ENCODE measurements around the gene RAB44.
"Not testable (repeated sequence)": the region's sequence is repeated elsewhere in the genome, so short reads cannot be mapped to it uniquely, and the experiment has no call there.

RAB44 gene

DNA sequence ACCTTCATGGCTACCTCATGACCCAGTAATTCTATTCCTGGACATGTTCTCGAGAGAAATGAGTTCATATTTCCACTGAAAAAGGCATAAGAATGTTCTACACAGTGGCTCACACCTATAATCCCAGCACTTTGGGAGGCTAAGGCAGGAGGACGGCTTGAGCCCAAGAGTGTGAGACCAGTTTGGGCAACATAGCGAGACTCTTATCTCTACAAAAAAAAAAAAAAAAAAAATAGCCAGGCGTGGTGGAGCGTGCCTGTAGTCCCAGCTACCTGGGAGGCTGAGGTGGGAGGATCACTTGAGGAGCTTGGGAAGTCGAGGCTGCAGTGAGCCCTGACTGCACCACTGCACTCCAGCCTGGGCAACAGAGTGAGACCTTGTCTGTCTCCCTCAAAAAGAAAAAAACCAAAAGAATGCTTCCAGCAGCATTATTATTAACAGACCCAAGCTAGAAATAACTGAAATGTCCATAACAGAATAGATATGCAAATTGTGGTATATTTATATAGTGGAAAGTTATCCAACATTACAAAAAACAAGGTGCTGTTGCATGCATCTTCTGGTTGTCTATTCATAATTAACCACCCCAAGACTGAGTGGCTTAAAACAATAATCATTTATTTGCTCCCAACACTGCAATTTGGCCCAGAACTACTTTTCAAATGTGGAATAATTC lies 9.4 kb upstream of the RAB44 start:
- DNase-seq = no peak

DNA sequence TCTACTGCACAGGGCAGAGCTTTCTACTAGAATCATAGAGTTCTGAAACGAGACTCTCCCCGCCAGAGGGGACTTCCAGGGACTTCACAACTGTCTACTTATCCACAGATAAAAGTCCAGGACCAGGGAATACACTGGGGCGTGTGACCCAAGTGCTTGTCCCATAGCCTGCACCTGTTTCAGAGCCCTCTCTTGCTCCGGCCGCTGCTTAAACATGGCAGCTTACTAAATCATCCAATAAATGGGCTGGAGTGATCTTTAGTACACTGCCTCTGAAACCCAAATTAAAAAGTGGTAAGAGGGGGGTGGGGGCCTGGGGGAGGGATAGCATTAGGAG lies 8.9 kb upstream of the RAB44 start:
- DNase-seq = no peak

DNA sequence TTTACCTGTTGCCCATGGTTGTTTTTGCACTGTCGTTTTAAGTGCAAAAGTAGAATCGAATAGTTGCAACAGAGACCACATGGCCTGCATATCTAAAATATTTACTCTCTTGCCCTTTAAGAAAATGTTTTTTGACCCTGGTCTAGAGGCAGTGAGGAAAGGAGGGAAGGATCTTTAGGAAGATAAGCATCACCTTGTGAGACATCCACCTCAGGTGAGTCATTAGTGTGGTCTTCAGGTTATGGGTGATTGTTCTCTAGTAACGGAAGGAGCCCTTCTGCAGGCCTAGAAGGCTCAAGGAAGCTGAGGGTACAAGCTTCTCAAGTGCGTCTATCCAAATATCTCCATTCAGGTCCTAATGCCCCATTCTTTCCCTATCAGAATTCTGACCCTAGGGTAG lies 6.6 kb upstream of the RAB44 start:
- no peak for DNase-seq

DNA sequence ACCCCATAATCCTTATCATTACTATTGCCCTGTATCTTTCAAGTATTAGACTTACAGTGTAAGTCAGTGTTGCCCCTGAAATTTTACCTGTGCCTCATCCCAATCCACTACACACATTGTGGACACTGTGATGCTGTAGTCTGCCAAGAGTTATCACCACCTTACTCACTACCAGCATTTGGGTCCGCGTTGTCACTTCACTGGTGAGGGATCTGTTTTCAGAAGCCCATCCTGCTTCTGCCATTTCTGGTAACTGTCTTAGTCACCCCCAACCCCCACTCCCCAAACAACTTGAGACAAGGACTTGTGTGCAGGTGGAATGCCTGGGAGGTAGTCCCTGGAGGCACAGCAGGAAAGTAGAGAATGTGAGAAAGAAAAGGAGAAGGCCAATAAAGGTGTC lies 6.0 kb upstream of the RAB44 start:
- DNase-seq = no peak

DNA sequence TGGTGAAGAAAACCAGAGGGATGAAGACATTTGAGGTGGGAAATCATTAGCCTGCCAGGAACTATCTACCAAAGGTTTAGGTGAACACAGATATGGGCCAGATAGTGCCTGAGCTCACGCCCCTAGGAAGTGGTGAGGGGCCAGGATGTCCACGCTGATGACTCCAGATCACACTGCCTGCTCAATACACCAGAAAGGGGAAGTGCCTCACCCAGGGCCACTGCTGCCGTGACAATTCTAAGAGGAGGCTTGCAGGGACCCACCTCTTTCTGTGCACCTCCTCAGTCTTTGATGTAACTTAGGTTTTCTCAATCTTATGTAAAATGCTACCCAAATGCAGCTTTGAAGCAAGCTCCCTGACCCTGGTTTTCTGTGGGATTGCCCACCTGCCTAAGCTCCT lies 5.4 kb upstream of the RAB44 start:
- DNase-seq = peak; percentile 15

DNA sequence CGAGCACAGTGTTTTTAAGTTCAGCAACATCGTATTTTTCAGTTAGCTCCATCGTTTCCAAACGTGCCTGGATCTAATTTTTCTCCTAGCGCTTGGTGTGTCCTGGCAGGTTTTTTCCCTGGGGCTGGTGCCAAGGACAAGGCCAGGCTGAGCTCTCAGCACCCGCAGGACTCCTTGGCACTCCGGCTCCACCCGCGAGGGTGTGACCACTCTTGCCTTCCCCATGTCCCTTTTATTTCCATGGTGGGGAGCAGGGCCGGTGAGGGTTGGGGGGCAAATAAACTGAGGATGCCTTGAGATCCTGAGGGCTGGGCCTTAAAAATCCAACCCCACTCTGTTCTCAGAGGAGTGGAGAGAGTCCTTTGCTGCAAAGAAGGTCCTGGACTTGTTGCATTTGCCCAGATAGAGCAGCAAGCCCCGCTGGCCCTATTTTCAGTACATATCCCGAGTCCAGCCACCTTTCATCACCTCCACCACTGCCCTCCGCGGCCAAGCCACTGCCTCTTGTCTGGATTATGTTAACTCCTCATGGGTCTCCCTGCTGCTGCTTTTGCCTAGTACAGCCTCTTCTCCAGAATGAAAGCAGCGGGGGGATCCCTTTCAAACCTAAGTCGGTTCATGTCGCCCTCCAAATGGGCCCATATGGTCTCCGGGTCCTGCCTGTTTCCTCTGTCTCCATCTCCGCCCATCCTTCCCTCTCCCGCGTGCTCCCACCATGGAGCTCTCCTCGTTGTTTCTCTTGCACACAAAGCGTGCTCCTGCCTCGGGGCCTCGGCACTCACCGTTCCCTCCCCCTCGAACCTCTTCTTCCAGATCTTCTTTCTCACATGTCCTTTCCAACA lies 4.5 kb upstream of the RAB44 start:
- DNase-seq = no peak

DNA sequence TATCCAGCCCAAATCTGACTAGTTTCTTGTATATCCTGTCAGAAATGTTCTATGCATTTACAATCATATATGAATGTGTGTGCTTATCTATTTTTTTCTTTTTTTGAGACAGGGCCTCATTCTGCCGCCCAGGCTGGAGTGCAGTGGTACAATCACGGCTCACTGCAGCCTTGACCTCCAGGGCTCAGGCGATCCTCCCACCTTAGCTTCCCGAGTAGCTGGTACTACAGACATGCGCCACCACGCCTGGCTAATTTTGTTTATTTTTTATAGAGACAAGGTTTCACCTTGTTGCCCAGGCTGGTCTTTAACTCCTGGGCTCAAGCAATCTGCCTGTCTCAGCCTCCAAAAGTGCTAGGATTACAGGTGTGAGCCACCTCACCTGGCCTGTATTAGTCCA lies 3.0 kb upstream of the RAB44 start:
- DNase-seq = no peak

DNA sequence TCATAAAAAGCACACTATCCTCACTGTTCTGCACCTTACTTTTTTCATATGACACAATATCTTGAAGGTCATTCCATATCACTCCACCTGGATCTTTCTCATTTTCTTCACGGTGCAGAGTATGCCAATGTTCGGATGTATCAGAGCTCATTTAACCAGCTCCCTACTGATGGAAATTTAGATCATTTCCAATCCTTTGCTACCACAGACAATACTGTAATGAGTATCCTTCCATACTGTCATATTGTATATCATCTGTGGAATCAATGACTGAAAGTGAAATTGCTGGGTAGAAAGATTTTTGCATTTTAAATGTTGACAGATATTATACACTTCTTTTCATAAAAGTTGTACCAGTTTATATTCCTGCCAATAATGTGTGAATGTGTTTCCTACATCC lies 2.2 kb upstream of the RAB44 start:
- DNase-seq = no peak

DNA sequence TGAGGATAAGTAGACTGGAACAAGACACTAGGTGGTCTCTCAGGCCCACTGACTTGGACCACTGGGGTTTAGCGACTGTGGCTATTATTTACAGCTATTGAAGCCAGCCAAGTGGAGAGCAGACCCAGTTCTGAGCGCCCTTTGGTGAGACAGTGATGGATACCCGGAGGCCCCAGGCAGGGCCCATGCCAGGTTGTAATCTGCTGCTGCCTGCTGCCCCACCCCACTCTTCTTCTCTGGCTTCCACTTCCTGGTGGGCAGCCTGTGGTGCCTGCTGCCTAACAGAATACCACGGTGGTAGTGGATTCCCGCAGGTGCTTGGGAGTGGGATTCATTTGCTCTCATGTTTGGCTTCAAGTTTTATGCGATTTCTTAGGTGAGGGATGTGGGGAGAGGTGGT lies 570 bp downstream of the RAB44 start:
- no peak for DNase-seq

DNA sequence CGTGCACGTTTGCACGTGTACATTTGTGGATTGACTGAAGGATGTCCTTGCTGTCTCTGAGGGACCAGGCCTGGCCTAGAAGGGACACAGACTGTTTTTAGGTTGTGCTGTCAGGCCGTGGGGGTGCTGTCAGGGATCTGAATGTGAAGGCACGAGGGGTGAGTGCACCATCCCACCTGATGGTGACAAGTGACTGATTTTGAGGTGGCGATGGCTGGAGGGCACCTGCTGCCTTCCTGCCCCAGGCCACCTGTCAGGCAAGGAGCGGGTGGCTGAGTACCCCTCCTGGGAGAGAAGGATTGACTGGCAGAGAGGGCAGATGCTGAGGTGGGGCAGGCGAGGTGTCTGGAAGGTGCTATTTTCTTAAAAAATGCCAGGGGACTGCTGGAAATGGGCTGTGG lies 1.2 kb downstream of the RAB44 start:
- DNase-seq = no peak

DNA sequence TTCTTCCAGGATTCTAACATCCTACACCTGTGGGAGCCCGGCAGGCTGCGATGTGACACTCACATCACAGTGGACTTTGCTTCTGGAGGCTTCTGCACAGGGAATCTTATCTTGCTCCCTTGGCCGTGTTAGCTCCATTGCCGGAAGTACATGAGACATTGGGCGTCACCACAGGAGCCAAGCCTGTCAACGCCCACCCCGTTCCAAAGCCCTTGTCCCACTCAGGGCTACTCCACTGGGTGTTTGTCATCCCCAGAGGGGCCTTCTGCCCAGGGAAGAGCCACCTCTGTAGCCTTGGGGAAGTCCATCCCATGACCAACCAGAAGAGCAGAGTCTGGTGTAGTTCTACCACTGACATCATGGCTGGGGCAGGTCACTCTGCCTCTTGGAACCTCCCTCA lies 1.7 kb downstream of the RAB44 start:
- no peak for DNase-seq

DNA sequence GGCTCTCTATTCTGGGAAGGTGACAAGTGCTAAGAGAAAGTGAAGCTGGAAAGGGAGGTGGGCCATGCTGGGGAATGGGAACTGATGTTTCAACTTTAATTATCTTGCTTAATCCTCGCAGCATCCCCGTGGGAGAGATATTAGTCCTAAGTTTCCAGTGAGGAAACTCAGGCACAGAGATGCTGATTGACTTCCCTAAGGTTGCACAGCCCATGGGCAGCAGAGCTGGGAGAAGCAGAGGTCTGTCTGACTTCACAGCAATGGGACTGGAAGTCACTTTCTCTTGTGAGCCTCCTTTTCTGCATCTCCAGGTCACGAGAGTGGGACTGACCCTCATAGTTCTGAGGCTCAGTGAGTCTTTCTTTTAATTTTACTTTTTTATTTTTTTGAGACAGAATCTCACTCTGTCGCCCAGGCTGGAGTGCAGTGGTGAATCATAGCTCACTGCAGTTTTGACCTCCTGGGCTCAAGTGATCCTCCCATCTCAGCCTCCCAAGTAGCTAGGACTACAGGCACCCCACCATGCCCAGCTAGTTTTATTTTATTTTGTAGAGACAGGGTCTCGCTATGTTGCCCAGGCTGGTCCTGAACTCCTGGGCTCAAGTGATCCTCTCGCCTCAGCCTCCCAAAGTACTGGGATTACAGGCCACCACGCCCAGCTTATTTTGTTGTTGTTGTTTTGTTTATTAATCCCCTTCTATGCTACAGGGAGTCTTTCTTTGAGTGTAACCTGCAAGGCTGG lies 2.6 kb downstream of the RAB44 start:
- DNase-seq = no peak

DNA sequence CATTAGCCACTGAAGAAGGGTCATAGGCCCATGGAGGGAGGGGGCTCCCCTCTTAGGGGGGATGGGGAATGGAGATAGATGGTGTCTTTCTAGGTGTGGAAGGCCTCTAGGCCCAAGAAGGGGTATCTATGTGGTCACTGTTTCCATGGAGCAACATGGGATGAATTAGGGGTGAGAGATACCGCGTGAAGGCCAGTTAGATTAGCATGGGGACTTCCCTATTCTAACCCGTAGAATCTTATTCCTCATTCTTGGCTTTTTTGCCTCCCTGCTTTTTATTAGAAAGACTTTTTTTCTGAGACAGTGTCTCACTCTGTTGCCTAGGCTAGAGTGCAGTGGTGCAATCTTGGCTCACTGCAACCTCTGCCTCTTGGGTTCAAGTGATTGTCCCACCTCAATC lies 3.2 kb downstream of the RAB44 start:
- DNase-seq = no peak

DNA sequence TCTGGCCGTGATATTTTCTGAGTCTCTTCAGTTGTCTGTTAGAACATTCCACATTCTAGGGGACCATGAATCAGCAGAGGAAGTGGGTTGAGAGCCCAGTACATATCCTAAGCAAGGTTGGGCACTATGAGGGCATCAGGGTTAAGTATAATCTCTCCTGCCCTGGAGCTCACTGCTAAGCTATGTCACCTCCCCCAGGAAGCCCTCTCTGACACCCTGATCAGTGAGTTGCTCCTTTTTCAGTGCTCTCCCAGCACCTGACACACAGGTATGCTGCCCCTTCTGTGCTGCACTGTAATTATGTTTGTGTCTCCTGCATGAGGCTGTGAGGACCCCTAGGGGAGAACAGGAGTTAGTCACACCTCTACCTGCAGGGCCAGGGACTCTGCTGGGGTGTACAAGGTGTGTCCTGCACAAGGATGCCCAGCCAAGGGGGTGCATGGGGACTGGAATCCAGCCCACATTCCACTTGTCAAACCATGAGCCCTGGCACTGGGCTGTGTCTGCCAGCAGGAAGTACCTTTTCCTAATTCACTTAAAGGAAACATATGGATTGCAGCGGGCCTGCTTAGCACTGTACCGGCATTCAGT lies 3.9 kb downstream of the RAB44 start:
- DNase-seq = no peak

DNA sequence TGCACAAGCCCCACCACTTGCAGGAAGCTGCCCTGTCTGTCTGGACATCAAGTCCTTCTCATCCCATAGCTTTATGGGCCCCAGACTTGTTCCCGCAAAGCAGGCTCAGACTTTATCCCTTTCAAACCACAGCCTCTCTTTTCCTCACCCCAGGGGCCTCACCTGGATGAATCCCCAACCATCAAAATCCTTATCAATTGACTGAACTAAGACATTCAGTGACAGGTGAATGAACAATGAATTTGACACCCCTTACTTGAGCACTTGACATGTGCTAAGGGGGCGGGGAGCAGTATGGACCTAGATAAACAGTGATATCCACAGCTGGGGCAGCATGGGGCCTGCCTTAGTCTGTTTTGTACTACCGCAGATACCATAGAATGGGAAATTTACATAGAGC lies 5.0 kb downstream of the RAB44 start:
- no peak for DNase-seq

DNA sequence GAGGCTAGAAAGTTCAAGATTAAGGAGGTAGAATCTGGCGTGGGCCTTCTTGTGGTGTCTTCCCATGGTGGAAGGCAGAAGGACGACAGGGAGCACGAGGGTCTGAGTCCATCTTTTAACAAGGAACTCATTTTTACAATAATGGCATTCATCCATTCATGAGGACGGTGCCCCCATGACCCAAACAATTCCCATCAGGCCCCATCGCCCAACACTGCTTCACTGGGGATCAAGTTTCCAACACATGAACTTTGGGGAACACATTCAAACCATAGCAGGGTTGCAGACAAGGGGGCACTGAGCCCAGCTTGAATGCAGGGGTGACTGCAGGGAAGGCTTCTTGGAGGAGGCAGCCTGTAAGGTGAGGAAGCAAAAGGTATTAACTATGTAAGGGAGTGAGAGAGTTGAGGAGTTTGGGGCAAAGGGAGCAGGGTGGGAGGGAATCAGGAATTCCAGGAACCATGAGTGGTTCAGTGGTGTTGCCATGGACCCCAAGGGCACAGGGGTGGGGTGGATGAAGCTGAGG lies 5.5 kb downstream of the RAB44 start:
- DNase-seq = no peak

DNA sequence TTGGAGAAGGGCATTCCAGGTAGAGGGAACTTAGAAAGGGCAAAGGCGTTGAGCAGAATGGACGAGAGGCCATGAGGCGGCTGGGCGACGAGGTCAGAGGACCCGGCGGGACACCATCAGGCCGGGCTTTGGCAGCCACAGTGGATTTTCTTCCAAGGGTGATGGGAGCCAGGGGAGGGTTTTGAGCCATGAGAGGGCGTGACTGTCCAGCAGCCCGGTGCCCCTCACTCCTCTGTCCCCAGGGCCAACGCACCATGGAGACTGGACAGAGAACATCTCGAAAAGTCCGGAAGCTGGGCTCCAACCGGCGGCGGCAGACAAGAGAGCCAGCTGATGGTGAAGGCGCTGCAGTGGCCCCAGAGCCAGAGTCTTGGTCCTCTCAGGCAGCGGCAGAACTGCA lies 6.4 kb downstream of the RAB44 start:
- DNase-seq = no peak

DNA sequence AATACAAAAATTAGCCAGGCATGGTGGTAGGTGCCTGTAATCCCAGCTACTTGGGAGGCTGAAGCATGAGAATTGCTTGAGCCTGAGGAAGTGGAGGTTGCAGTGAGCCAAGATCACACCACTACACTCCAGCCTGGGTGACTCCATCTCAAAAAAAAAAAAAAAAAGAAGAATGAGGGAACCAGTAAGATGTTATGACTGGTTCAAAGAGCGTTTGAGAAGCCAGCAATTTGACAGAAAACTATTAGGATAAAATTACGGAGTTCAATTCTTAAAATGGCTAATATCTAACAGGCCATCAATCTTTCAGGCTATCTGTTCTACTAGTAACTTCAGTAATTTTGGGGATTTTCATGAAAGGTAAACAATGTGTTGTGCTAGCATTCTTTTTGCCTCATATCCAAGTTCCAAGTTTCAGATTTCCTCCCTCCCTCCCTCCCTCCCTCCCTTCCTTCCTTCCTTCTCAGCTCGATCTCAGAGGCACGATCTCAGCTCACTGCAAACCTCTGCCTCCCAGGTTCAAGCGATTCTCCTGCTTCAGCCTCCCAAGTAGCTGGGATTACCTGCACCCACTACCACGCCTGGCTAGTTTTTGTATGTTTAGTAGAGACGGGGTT lies 7.4 kb downstream of the RAB44 start:
- not testable (repeated sequence) for DNase-seq

DNA sequence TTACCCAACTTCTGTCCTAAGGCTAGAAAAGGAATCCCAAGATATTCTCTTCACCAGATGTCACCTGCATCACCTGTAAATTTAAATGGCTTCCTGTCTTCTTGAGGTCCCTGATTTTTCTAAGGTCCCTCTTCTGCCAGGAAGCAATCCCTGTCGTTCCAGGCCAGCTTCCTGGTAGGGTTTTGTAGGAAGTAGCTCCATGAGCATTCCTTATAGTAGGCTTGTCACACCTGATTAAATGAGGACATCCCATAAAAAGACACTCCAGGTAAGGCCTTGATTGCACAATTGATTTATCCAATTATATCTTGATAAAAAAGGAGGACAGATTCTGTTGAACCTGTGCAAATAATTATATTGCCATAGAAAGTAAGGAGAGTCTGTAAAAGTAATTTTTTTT lies 8.7 kb downstream of the RAB44 start:
- DNase-seq = no peak

DNA sequence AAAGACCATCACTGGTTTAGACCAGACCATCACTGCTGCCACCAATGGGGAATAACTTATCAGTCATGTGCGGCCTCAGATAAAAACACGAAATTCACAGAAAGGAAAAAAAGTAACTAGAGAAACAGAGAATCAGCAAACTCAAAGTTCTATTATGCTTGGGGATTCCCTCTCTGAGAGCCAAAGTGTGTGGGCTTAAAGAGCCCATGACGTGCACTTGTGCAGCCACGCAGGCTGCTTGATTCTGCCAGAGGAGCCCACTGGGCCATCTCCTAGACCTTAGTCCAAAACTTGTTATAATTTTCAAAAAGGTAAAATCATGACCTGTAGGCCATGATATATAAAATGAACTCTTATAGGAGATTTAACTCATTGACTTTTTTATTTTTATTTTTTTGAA lies 15.2 kb downstream of the RAB44 start:
- no peak for DNase-seq

DNA sequence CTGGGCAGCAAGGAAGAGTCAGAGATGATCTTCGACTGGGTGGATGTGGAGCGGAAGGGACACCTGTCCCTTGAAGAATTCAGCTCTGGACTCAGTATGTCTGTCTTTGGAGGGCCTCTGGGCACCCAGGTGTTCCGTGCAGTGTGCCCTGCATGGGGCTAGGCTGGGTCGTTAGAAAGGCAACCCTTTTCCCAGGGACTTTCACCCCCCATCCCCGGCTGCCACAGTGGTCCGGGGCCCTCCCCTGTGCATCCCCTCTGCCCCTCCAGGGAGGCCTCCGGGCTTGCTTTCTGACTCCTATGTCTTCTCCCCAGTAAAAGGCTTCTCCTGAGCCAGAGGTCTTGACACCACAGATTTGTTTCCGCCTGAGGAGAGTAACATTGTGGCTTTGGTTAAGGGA lies 16.2 kb downstream of the RAB44 start:
- DNase-seq = no peak

DNA sequence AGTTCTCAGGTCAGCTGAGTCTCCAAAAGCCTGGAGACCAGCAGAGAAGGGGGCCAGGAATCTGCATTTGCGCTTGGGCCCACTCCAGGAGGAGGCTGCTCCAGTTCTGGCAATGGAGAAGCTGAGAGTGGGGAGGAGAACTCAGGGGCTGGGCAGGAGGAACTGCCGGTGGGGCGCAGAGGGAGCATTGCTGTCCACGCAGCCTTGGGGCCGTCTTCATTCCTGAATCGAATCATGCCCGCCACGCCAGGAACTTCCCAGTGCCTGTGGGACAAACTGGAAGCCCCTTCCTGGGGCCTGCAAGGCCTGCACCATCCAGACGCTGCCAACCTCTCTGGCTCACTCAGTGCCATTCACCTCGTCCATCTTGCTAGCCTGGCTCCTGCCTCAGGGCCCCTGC lies 16.9 kb downstream of the RAB44 start:
- DNase-seq = no peak

DNA sequence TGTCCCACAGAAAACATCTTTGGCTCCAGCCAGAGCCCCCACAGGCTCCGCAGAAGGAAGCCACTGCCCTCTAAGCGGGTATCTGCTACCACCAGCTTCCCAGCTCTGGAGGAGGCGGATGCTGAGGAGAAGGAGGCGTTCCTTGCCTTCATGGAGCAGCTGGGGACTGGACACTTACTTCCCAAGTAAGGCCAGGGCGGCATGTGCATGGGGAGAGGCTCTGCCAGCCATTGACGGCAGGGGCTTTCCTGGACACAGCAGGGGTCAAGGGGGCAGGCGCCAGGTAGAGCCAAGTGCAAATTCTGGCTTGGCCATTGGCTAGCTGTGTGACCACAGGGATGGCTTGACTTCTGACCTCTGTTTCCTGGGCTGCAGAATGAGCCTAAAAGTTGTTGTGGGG lies 17.8 kb downstream of the RAB44 start:
- no peak for DNase-seq
